Measurements from ENCODE around the gene MICOS13. TPM values are rescaled to one million over a fixed set of nuclear protein-coding genes. Genes with fewer than 3 reads are reported as not detected.

Gene MICOS13
- polyA plus RNA-seq, 1 donor from 2014 or later: 46.0 TPM

GRCh38 chr19:5682107-5682482 lies 1.8 kb upstream of the MICOS13 start:
- no peak for TF ChIP-seq EP300 (conservative IDR thresholded peaks at IDR 0.05; ENCODE audit: poor library complexity, severe bottlenecking)
- TF ChIP-seq CTCF (IDR thresholded peaks at IDR 0.05; ENCODE audit: poor library complexity, severe bottlenecking): no peak
- no peak for TF ChIP-seq MXI1 (conservative IDR thresholded peaks at IDR 0.05; ENCODE audit: poor library complexity, severe bottlenecking)
- TF ChIP-seq POLR2AphosphoS5 (IDR thresholded peaks at IDR 0.05): no peak
- no peak for TF ChIP-seq TAF1 (IDR thresholded peaks at IDR 0.05; ENCODE audit: low read depth)
- TF ChIP-seq EZH2 (IDR thresholded peaks at IDR 0.05; ENCODE audit: borderline replicate concordance, insufficient read depth, low read length, poor library complexity, severe bottlenecking): no peak
- TF ChIP-seq SMC3 (conservative IDR thresholded peaks at IDR 0.05; ENCODE audit: poor library complexity): no peak
- no peak for TF ChIP-seq RAD21 (conservative IDR thresholded peaks at IDR 0.05)
- TF ChIP-seq REST (IDR thresholded peaks at IDR 0.05; ENCODE audit: borderline replicate concordance): no peak
- Histone ChIP-seq H4K20me1 (ENCODE audit: insufficient read depth) (no peaks in the 10 kb centered on the region), H3K4me3 (ENCODE audit: low read length) (peak overlapping the region; percentile 84), H3K27ac (ENCODE audit: low read length) (peak overlapping the region; percentile 75), H3K9me2 (ENCODE audit: insufficient read depth, low read length) (no peaks in the 10 kb centered on the region), H3K4me2 (ENCODE audit: low read length) (peak overlapping the region; percentile 88), H3K27me3 (ENCODE audit: insufficient read depth, low read depth, low read length) (no peaks in the 10 kb centered on the region), H3K36me3 (ENCODE audit: insufficient read depth, low read length) (no peaks in the 10 kb centered on the region), H3F3A (ENCODE audit: insufficient read depth, low read length, poor library complexity, severe bottlenecking) (no peaks in the 10 kb centered on the region), H3K9ac (ENCODE audit: low read length) (peak overlapping the region; percentile 83), H3K9me3 (ENCODE audit: low read length) (no peaks in the 10 kb centered on the region), H3K79me2 (replicated peaks; ENCODE audit: insufficient read depth, low read length) (peaks cover 19% of the 10 kb centered on the region), H2AFZ (ENCODE audit: low read depth, low read length) (no peak overlapping the region)

- peak overlapping the region; percentile 83 for H3K9ac ChIP-seq (ENCODE audit: low read length)
- no peaks in the 10 kb centered on the region for H3K9me3 ChIP-seq (ENCODE audit: low read length)
- no peaks in the 10 kb centered on the region for H3F3A ChIP-seq (ENCODE audit: insufficient read depth, low read length, poor library complexity, severe bottlenecking)
- H3K79me2 ChIP-seq (replicated peaks; ENCODE audit: insufficient read depth, low read length): peaks cover 19% of the 10 kb centered on the region
- peak overlapping the region; percentile 75 for H3K27ac ChIP-seq (ENCODE audit: low read length)
- no peaks in the 10 kb centered on the region for H3K9me2 ChIP-seq (ENCODE audit: insufficient read depth, low read length)
- H3K4me2 ChIP-seq (ENCODE audit: low read length): peak overlapping the region; percentile 88
- H4K20me1 ChIP-seq (ENCODE audit: insufficient read depth): no peaks in the 10 kb centered on the region
- peak overlapping the region; percentile 44 for H2AFZ ChIP-seq (ENCODE audit: low read depth, low read length)
- peak overlapping the region; percentile 84 for H3K4me3 ChIP-seq (ENCODE audit: low read length)
- no peaks in the 10 kb centered on the region for H3K36me3 ChIP-seq (ENCODE audit: insufficient read depth, low read length)
- no peaks in the 10 kb centered on the region for H3K27me3 ChIP-seq (ENCODE audit: insufficient read depth, low read depth, low read length)
- TF ChIP-seq CTCF (IDR thresholded peaks at IDR 0.05; ENCODE audit: poor library complexity, severe bottlenecking) (no peak), TAF1 (IDR thresholded peaks at IDR 0.05; ENCODE audit: low read depth) (no peak), POLR2AphosphoS5 (IDR thresholded peaks at IDR 0.05) (no peak), MXI1 (conservative IDR thresholded peaks at IDR 0.05; ENCODE audit: poor library complexity, severe bottlenecking) (no peak), REST (IDR thresholded peaks at IDR 0.05; ENCODE audit: borderline replicate concordance) (no peak), RAD21 (conservative IDR thresholded peaks at IDR 0.05) (no peak), EP300 (conservative IDR thresholded peaks at IDR 0.05; ENCODE audit: poor library complexity, severe bottlenecking) (no peak), SMC3 (conservative IDR thresholded peaks at IDR 0.05; ENCODE audit: poor library complexity) (no peak)
These were observed 1.2 kb upstream of the MICOS13 start for GRCh38 chr19:5681391-5682106.
